WTC11 (cell line): ENCODE measurements around the gene CSNK2A1.

Source experiments
- CREB1 ChIP-seq: sonication (generic); formaldehyde crosslinking; IDR thresholded peaks from 2 replicates; pipeline ENCODE4 v1.8.0; 2023; ENCODE audit warnings: mild to moderate bottlenecking, missing genetic modification reagents
- CTCF ChIP-seq: fragments of 200-600 bp; IDR thresholded peaks from 2 replicates; pipeline ENCODE4 v1.8.0; 2022; ENCODE audit warnings: antibody characterized with exemption
- ELF4 ChIP-seq: sonication (generic); formaldehyde crosslinking; IDR thresholded peaks from 2 replicates; pipeline ENCODE4 v1.8.1; 2022; ENCODE audit warnings: low read depth, mild to moderate bottlenecking, moderate library complexity, missing genetic modification reagents
- ZNF423 ChIP-seq: fragments of 250-450 bp; sonication (Bioruptor Pico); IDR thresholded peaks from 2 replicates; pipeline ENCODE4 v2.1.2; 2022; ENCODE audit warnings: mild to moderate bottlenecking, moderate library complexity
- TF ChIP-seq, protein P1 (sequence below): sonication (generic); formaldehyde crosslinking; IDR thresholded peaks from 2 replicates; pipeline ENCODE4 v1.8.1; 2023; ENCODE audit warnings: mild to moderate bottlenecking, missing genetic modification reagents
- TF ChIP-seq, protein P2 (sequence below): sonication (generic); formaldehyde crosslinking; IDR thresholded peaks from 2 replicates; pipeline ENCODE4 v1.8.1; 2022; ENCODE audit warnings: missing genetic modification reagents, borderline replicate concordance
- TF ChIP-seq, protein P3 (sequence below): sonication (generic); formaldehyde crosslinking; IDR thresholded peaks from 2 replicates; pipeline ENCODE4 v1.8.1; 2022; ENCODE audit warnings: mild to moderate bottlenecking, missing genetic modification reagents, moderate library complexity, borderline replicate concordance
- TF ChIP-seq, protein P4 (sequence below): fragments of 250-450 bp; sonication (Bioruptor Pico); IDR thresholded peaks from 2 replicates; pipeline ENCODE4 v1.8.0; 2021; ENCODE audit warnings: mild to moderate bottlenecking

DNA sequence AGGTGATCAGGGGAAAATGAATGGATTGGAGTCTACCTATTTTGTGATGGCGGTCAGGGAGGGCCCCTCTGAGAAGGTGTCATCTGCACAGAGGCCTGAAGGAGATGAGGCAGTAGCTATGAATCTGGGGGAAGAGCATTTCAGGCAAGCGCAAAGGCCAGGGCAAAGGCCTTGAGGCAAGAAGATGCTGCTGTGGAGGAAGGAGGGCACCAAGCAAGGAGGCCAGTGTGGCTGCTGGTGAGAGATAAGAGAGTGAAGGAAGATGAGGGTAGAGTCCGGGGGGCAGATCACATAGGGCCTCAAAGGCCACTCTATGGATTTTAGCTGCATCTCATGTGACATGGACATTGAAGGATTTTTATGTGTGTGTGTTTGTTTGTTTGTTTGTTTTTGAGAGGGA lies 20.6 kb upstream of the CSNK2A1 start:
- TF ChIP-seq, protein P1, sequence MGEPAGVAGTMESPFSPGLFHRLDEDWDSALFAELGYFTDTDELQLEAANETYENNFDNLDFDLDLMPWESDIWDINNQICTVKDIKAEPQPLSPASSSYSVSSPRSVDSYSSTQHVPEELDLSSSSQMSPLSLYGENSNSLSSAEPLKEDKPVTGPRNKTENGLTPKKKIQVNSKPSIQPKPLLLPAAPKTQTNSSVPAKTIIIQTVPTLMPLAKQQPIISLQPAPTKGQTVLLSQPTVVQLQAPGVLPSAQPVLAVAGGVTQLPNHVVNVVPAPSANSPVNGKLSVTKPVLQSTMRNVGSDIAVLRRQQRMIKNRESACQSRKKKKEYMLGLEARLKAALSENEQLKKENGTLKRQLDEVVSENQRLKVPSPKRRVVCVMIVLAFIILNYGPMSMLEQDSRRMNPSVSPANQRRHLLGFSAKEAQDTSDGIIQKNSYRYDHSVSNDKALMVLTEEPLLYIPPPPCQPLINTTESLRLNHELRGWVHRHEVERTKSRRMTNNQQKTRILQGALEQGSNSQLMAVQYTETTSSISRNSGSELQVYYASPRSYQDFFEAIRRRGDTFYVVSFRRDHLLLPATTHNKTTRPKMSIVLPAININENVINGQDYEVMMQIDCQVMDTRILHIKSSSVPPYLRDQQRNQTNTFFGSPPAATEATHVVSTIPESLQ (CRISPR knock-in tag): no peak
- TF ChIP-seq CREB1 (CRISPR knock-in tag) (no peak), CTCF (no peak), ZNF423 (no peak), ELF4 (CRISPR knock-in tag) (no peak)
- TF ChIP-seq, protein P2, sequence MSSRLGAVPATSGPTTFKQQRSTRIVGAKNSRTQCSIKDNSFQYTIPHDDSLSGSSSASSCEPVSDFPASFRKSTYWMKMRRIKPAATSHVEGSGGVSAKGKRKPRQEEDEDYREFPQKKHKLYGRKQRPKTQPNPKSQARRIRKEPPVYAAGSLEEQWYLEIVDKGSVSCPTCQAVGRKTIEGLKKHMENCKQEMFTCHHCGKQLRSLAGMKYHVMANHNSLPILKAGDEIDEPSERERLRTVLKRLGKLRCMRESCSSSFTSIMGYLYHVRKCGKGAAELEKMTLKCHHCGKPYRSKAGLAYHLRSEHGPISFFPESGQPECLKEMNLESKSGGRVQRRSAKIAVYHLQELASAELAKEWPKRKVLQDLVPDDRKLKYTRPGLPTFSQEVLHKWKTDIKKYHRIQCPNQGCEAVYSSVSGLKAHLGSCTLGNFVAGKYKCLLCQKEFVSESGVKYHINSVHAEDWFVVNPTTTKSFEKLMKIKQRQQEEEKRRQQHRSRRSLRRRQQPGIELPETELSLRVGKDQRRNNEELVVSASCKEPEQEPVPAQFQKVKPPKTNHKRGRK (CRISPR knock-in tag): no peak
- TF ChIP-seq, protein P3, sequence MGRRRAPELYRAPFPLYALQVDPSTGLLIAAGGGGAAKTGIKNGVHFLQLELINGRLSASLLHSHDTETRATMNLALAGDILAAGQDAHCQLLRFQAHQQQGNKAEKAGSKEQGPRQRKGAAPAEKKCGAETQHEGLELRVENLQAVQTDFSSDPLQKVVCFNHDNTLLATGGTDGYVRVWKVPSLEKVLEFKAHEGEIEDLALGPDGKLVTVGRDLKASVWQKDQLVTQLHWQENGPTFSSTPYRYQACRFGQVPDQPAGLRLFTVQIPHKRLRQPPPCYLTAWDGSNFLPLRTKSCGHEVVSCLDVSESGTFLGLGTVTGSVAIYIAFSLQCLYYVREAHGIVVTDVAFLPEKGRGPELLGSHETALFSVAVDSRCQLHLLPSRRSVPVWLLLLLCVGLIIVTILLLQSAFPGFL (CRISPR knock-in tag): no peak
- TF ChIP-seq, protein P4, sequence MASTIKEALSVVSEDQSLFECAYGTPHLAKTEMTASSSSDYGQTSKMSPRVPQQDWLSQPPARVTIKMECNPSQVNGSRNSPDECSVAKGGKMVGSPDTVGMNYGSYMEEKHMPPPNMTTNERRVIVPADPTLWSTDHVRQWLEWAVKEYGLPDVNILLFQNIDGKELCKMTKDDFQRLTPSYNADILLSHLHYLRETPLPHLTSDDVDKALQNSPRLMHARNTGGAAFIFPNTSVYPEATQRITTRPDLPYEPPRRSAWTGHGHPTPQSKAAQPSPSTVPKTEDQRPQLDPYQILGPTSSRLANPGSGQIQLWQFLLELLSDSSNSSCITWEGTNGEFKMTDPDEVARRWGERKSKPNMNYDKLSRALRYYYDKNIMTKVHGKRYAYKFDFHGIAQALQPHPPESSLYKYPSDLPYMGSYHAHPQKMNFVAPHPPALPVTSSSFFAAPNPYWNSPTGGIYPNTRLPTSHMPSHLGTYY: no peak
